Neural crest cell (in vitro differentiated cells): ENCODE data around the gene PTPRM. TPM values are rescaled to one million over a fixed set of nuclear protein-coding genes. Genes with fewer than 3 reads are reported as not detected.
A peak's percentile ranks its signal among the peaks of the same experiment; 100 is the strongest.

ENCODE experiments used
- DNase-seq: peaks from one replicate; pipeline ENCODE4 v3.0.0; 2021; ENCODE audit warnings: low read depth, mixed read lengths, low spot score
- H3K27ac Mint-ChIP-seq: one replicate; pipeline ENCODE4 v1.8.0; 2021; ENCODE audit warnings: mild to moderate bottlenecking, mixed read lengths; ENCODE audit not compliant: unreplicated experiment
- H3K27me3 Mint-ChIP-seq: 2 replicates; pipeline ENCODE4 v1.8.0; 2021; ENCODE audit warnings: low read depth, mild to moderate bottlenecking, mixed read lengths
- H3K36me3 Mint-ChIP-seq: 2 replicates; pipeline ENCODE4 v1.8.0; 2021; ENCODE audit warnings: low read depth, mild to moderate bottlenecking, mixed read lengths
- H3K4me1 Mint-ChIP-seq: 2 replicates; pipeline ENCODE4 v1.8.0; 2021; ENCODE audit warnings: mixed read lengths
- H3K4me3 Mint-ChIP-seq: one replicate; pipeline ENCODE4 v1.8.0; 2021; ENCODE audit warnings: mild to moderate bottlenecking, mixed read lengths
- H3K9me3 Mint-ChIP-seq: 2 replicates; pipeline ENCODE4 v1.8.0; 2021; ENCODE audit warnings: mixed read lengths
- CTCF ChIP-seq: fragments of 200-600 bp; sonication (generic); conservative IDR thresholded peaks from 2 replicates; pipeline ENCODE4 v1.5.0; 2021; ENCODE audit warnings: antibody characterized with exemption, mild to moderate bottlenecking
- total RNA-seq: library from RNA; stranded (reverse); gene quantifications from 2 replicates; pipeline ENCODE4 v1.2.1, GENCODE V29; 2021

Gene PTPRM
- total RNA-seq, 1 donor from 2014 or later = 7.7 TPM

DNA sequence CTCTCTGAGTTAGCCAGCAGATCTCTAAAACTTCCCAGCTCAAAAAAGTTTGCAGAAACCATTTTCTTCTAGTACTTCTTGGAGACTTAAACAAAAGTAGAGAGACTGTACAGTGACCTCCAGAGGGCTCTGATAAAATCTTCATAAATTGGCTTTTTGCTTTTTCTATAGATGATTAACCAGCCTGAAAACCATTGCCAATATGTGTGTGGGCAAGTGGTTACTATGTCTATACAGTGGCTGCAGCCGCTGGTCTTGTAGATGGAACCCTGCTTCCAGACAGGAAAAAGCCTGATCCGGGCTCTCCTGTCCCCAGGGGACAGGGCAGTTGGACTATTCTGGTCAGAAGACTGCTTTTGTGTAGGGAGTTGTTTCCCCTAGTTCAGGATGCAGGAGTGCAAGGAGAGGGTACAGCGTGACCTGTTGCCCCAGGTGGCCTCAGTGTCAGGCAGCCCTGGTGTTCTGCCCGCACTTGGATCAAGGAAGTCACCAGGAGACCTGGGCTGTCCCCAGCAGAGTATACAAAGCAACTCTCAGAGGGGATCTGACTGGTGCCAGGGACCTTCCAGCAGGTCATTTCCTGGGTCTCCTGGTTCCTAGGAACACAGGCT is 7.3 kb upstream of the PTPRM start:
- Mint-ChIP-seq H3K27ac (no peak overlapping the region), H3K27me3 (peaks cover 10% of the 10 kb centered on the region)

GRCh38 chr18:7561909-7562460 is 5.1 kb upstream of the PTPRM start:
- Mint-ChIP-seq H3K36me3 (no peaks in the 10 kb centered on the region), H3K4me3 (no peak overlapping the region), H3K27me3 (peaks cover 24% of the 10 kb centered on the region), H3K4me1 (no peaks in the 10 kb centered on the region), H3K27ac (no peak overlapping the region), H3K9me3 (no peaks in the 10 kb centered on the region)
- TF ChIP-seq CTCF = no peak
- no peak for DNase-seq

More for the DNA sequence above, 7.3 kb upstream of the PTPRM start:
- Mint-ChIP-seq H3K4me1 (no peaks in the 10 kb centered on the region), H3K9me3 (no peaks in the 10 kb centered on the region), H3K36me3 (no peaks in the 10 kb centered on the region), H3K4me3 (no peak overlapping the region)
- no peak for TF ChIP-seq CTCF
- DNase-seq = no peak

DNA sequence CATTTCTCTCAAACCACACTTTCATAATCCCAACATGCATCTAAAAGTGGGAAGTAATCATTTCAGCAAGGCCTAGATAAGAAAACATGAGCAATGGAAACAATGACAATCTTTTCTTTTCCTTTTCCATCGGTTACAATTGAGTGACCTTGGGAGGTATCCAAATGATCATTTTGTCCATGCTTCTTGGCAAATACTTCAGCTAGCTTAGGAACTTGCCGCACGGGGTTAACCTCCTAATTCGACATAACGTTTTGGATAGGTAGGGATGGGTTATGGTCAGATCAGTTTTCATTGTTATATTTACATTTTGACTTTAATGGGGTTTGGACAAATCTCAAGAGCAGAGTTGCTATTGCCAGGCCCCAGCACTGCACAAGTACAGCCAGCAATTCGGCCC is 4.6 kb upstream of the PTPRM start:
- Mint-ChIP-seq H3K27ac (no peak overlapping the region), H3K4me1 (no peaks in the 10 kb centered on the region), H3K4me3 (no peak overlapping the region), H3K27me3 (peaks cover 24% of the 10 kb centered on the region), H3K9me3 (no peaks in the 10 kb centered on the region), H3K36me3 (no peaks in the 10 kb centered on the region)
- DNase-seq = no peak
- no peak for TF ChIP-seq CTCF

DNA sequence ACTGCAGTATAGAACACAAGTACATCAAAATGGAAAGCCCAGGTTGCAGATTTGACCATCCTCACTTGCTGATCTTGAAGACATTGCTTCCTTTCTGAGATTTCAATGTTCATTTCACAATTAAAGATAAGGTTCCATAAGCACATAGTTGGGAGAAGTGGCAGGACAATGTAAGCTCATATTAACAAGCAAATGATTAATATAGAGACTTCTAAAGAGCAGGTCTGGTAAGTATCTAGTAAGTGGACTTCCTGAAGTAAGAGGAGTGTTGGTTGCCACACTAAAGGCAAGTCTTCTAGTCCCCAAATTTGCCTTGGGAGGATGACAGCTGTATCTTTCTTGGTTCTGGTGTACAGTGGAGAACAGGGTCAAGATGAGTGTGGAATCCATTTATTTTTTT is 1.4 kb upstream of the PTPRM start:
- Mint-ChIP-seq H3K36me3 (no peaks in the 10 kb centered on the region), H3K4me1 (peaks cover 6% of the 10 kb centered on the region), H3K27me3 (peaks cover 45% of the 10 kb centered on the region), H3K9me3 (no peaks in the 10 kb centered on the region), H3K27ac (no peak overlapping the region), H3K4me3 (peak overlapping the region; percentile 80)
- TF ChIP-seq CTCF = no peak
- no peak for DNase-seq

GRCh38 chr18:7566244-7566566 is 911 bp upstream of the PTPRM start:
- peak overlapping the region; percentile 80 for H3K4me3 Mint-ChIP-seq
- TF ChIP-seq CTCF = no peak
- H3K4me1 Mint-ChIP-seq = peaks cover 6% of the 10 kb centered on the region
- no peaks in the 10 kb centered on the region for H3K36me3 Mint-ChIP-seq
- H3K27me3 Mint-ChIP-seq = peaks cover 47% of the 10 kb centered on the region
- DNase-seq = no peak
- H3K27ac Mint-ChIP-seq = no peak overlapping the region
- H3K9me3 Mint-ChIP-seq = no peaks in the 10 kb centered on the region
